Panc1 (cell line): Measurements from ENCODE around the gene SMNDC1.

Experiments
- CTCF ChIP-seq: fragments of 450-650 bp; IDR thresholded peaks from 2 replicates; pipeline ENCODE4 v1.5.1; 2017; ENCODE audit warnings: mild to moderate bottlenecking
- POLR2AphosphoS5 ChIP-seq: IDR thresholded peaks from 2 replicates; pipeline ENCODE4 v1.6.1; 2012; ENCODE audit warnings: mild to moderate bottlenecking, low read depth, low read length, moderate library complexity
- REST ChIP-seq, 2 experiments: IDR thresholded peaks; 2 replicates each; pipeline ENCODE4 v1.6.1; 2011 to 2012; ENCODE audit warnings: low read depth in 2 of 2, control low read depth in 1 of 2, low read length in 1 of 2, mild to moderate bottlenecking in 1 of 2, moderate library complexity in 1 of 2; ENCODE audit not compliant: insufficient read depth in 1 of 2
- SIN3A ChIP-seq: IDR thresholded peaks from 2 replicates; pipeline ENCODE4 v1.6.1; 2012; ENCODE audit warnings: low read depth, mild to moderate bottlenecking, low read length, moderate library complexity, borderline replicate concordance; ENCODE audit not compliant: insufficient read depth
- TCF7L2 ChIP-seq: IDR thresholded peaks from 2 replicates; pipeline ENCODE4 v1.6.1; 2011; ENCODE audit warnings: mild to moderate bottlenecking, low read depth, low read length, inconsistent platforms

GRCh38 chr10:110285501-110285900 lies 19.2 kb downstream of the SMNDC1 start:
- TF ChIP-seq CTCF, result no peak
- no peak for TF ChIP-seq TCF7L2
- TF ChIP-seq REST (IDR thresholded peaks at IDR 0.05; ENCODE audit: insufficient read depth in 1 of 2, low read depth in 2 of 2, low read length in 1 of 2), result no peak
- TF ChIP-seq POLR2AphosphoS5, result no peak
- no peak for TF ChIP-seq SIN3A
